ENCODE data around the gene TBX19. TPM values are rescaled to one million over a fixed set of nuclear protein-coding genes. Genes with fewer than 3 reads are reported as not detected.

The TBX19 gene
- total and polyA plus RNA-seq, 9 donors, result 0.80 to 1.9 (median 1.5) TPM

- Histone ChIP-seq H3K4me1 (ENCODE audit: control insufficient read depth, insufficient read depth, low read length) (no peaks in the 10 kb centered on the region), H3K36me3 (ENCODE audit: control insufficient read depth, insufficient read depth, low read length) (no peaks in the 10 kb centered on the region), H3K27ac (ENCODE audit: low read length) (no peak overlapping the region), H3K9me3 (replicated peaks; ENCODE audit: control insufficient read depth, low read depth, low read length) (peaks cover 6% of the 10 kb centered on the region), H3K4me3 (ENCODE audit: low read length) (no peak overlapping the region), H3K27me3 (ENCODE audit: control insufficient read depth, insufficient read depth, low read length) (no peaks in the 10 kb centered on the region)
- no CpG with 5 or more reads among the region's 1 CpG for WGBS (ENCODE audit: insufficient coverage)
- no peak for DNase-seq
Measured at GRCh38 chr1:168273575-168273974, 7.1 kb upstream of the TBX19 start.

DNA sequence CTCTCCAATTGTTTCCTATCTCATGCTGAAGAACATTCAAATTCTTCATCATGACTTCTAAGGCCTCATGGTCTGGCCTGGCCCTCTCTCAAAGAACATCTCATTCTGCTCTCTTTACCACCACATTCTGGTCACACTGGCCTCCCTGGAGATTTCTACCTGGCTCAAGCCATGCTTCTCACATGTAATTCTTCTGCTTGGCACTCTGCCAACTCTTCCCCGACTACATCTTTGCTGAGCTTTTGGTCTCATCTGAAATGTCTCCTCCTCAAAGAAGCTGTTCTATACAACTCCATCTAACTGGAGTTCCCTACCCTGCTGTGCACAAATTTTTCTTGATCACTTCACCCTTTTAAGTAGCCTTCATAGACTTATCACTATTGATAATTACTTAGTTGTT is 1.4 kb upstream of the TBX19 start:
- WGBS (ENCODE audit: insufficient coverage), result 29% methylated on average over 1 of the region's 1 CpG
- Histone ChIP-seq H3K4me1 (ENCODE audit: control insufficient read depth, insufficient read depth, low read length) (no peaks in the 10 kb centered on the region), H3K27ac (ENCODE audit: low read length) (no peak overlapping the region), H3K9me3 (replicated peaks; ENCODE audit: control insufficient read depth, low read depth, low read length) (peaks cover 6% of the 10 kb centered on the region), H3K4me3 (ENCODE audit: low read length) (no peak overlapping the region), H3K36me3 (ENCODE audit: control insufficient read depth, insufficient read depth, low read length) (no peaks in the 10 kb centered on the region), H3K27me3 (ENCODE audit: control insufficient read depth, insufficient read depth, low read length) (no peaks in the 10 kb centered on the region)
- no peak for DNase-seq

GRCh38 chr1:168281603-168282325 is 1.1 kb downstream of the TBX19 start:
- no peaks in the 10 kb centered on the region for H3K36me3 ChIP-seq (ENCODE audit: control insufficient read depth, insufficient read depth, low read length)
- no peaks in the 10 kb centered on the region for H3K27me3 ChIP-seq (ENCODE audit: control insufficient read depth, insufficient read depth, low read length)
- no peaks in the 10 kb centered on the region for H3K4me1 ChIP-seq (ENCODE audit: control insufficient read depth, insufficient read depth, low read length)
- H3K4me3 ChIP-seq (ENCODE audit: low read length), result no peak overlapping the region
- H3K27ac ChIP-seq (ENCODE audit: low read length), result no peak overlapping the region
- H3K9me3 ChIP-seq (replicated peaks; ENCODE audit: control insufficient read depth, low read depth, low read length), result peaks cover 5% of the 10 kb centered on the region
- WGBS (ENCODE audit: insufficient coverage), result 78% methylated on average over 3 of the region's 11 CpGs
- no peak for DNase-seq

DNA sequence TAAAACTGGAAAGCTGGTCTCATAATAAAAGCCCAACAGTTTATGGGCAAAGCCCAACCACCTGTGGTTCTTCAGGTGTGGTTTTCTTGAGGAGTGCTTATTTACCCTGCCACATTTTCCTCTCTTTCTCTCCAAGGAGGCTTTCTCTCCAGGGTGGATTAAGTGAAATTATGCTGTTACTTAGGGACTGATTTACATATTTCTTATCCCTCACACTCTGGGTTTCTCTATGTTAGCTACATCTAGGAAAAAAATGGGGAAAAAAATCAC is 4.8 kb downstream of the TBX19 start:
- Histone ChIP-seq H3K27ac (ENCODE audit: low read length) (no peak overlapping the region), H3K27me3 (ENCODE audit: control insufficient read depth, insufficient read depth, low read length) (no peaks in the 10 kb centered on the region), H3K9me3 (replicated peaks; ENCODE audit: control insufficient read depth, low read depth, low read length) (no peaks in the 10 kb centered on the region), H3K36me3 (ENCODE audit: control insufficient read depth, insufficient read depth, low read length) (no peaks in the 10 kb centered on the region), H3K4me3 (ENCODE audit: low read length) (no peak overlapping the region), H3K4me1 (ENCODE audit: control insufficient read depth, insufficient read depth, low read length) (no peaks in the 10 kb centered on the region)
- no peak for DNase-seq

GRCh38 chr1:168285971-168286927 is 5.6 kb downstream of the TBX19 start:
- no peaks in the 10 kb centered on the region for H3K27me3 ChIP-seq (ENCODE audit: control insufficient read depth, insufficient read depth, low read length)
- no CpG with 5 or more reads among the region's 4 CpGs for WGBS (ENCODE audit: insufficient coverage)

GRCh38 chr1:168287237-168287664 is 6.6 kb downstream of the TBX19 start:
- Histone ChIP-seq H3K4me3 (ENCODE audit: low read length) (no peak overlapping the region), H3K27me3 (ENCODE audit: control insufficient read depth, insufficient read depth, low read length) (no peaks in the 10 kb centered on the region), H3K36me3 (ENCODE audit: control insufficient read depth, insufficient read depth, low read length) (no peaks in the 10 kb centered on the region), H3K4me1 (ENCODE audit: control insufficient read depth, insufficient read depth, low read length) (no peaks in the 10 kb centered on the region), H3K27ac (ENCODE audit: low read length) (no peak overlapping the region), H3K9me3 (replicated peaks; ENCODE audit: control insufficient read depth, low read depth, low read length) (no peaks in the 10 kb centered on the region)
- no CpG with 5 or more reads among the region's 1 CpG for WGBS (ENCODE audit: insufficient coverage)
- DNase-seq, result no peak

More at GRCh38 chr1:168285971-168286927, 5.6 kb downstream of the TBX19 start:
- no peak overlapping the region for H3K27ac ChIP-seq (ENCODE audit: low read length)
- DNase-seq, result no peak
- H3K36me3 ChIP-seq (ENCODE audit: control insufficient read depth, insufficient read depth, low read length), result no peaks in the 10 kb centered on the region
- H3K9me3 ChIP-seq (replicated peaks; ENCODE audit: control insufficient read depth, low read depth, low read length), result no peaks in the 10 kb centered on the region
- no peak overlapping the region for H3K4me3 ChIP-seq (ENCODE audit: low read length)
- no peaks in the 10 kb centered on the region for H3K4me1 ChIP-seq (ENCODE audit: control insufficient read depth, insufficient read depth, low read length)

- Histone ChIP-seq H3K36me3 (ENCODE audit: control insufficient read depth, insufficient read depth, low read length) (no peaks in the 10 kb centered on the region), H3K4me1 (ENCODE audit: control insufficient read depth, insufficient read depth, low read length) (no peaks in the 10 kb centered on the region), H3K27ac (ENCODE audit: low read length) (no peak overlapping the region), H3K27me3 (ENCODE audit: control insufficient read depth, insufficient read depth, low read length) (no peaks in the 10 kb centered on the region), H3K4me3 (ENCODE audit: low read length) (no peak overlapping the region), H3K9me3 (replicated peaks; ENCODE audit: control insufficient read depth, low read depth, low read length) (no peaks in the 10 kb centered on the region)
- WGBS (ENCODE audit: insufficient coverage), result 83% methylated on average over 1 of the region's 3 CpGs
- no peak for DNase-seq
Measured at GRCh38 chr1:168288311-168289052, 7.8 kb downstream of the TBX19 start.

DNA sequence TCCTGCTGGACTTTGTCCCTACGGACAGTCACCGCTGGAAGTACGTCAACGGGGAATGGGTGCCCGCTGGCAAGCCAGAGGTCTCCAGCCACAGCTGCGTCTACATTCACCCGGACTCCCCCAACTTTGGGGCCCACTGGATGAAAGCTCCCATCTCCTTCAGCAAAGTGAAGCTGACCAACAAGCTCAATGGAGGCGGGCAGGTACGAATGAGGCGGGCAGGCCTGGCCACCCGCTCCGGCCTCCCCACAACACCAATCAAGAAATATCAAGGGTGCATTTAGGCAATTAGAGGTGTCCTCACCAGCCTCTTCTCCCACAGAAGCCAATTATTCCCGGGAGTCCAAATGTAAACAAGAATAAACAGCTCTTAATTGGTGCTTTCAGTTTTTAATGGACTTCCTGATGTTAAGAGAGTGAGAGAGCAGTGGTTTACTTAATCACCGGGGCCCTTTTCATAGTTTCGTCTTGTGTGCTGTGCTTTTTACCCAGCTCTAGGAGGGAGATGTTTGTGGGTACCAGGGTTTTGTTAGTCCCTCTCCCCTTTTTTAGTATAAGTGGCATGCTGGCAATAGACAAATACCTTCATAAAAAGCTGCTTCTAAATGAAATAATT is 10.7 kb downstream of the TBX19 start:
- no peaks in the 10 kb centered on the region for H3K27me3 ChIP-seq (ENCODE audit: control insufficient read depth, insufficient read depth, low read length)
- WGBS (ENCODE audit: insufficient coverage), result 92% methylated on average over 9 of the region's 15 CpGs
- no peak overlapping the region for H3K4me3 ChIP-seq (ENCODE audit: low read length)
- H3K9me3 ChIP-seq (replicated peaks; ENCODE audit: control insufficient read depth, low read depth, low read length), result no peaks in the 10 kb centered on the region
- no peak overlapping the region for H3K27ac ChIP-seq (ENCODE audit: low read length)
- no peaks in the 10 kb centered on the region for H3K4me1 ChIP-seq (ENCODE audit: control insufficient read depth, insufficient read depth, low read length)
- H3K36me3 ChIP-seq (ENCODE audit: control insufficient read depth, insufficient read depth, low read length), result no peaks in the 10 kb centered on the region
- DNase-seq, result no peak

DNA sequence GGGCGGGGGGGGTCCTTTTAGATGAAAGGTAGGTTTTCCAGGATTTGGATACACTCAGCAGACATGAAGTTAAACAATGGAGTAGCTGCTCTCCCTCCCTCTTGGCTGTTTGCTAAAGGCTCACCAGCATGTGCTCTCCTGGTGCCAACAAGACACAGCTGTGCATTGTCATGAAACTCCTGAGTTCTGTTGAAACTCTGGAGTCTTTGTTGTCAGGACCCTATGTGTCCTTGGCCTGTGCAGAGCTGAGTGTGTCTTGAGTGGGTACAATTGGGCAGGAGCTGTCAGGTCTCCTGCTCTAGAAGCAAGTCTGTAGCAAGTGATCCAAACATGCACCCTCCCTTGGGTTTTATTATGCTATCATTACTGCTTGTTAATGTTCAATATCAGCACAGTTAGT is 12.7 kb downstream of the TBX19 start:
- no peak for DNase-seq
- H3K27me3 ChIP-seq (ENCODE audit: control insufficient read depth, insufficient read depth, low read length), result no peaks in the 10 kb centered on the region
- WGBS (ENCODE audit: insufficient coverage), result no CpG with 5 or more reads among the region's 1 CpG
- H3K27ac ChIP-seq (ENCODE audit: low read length), result no peak overlapping the region
- H3K36me3 ChIP-seq (ENCODE audit: control insufficient read depth, insufficient read depth, low read length), result no peaks in the 10 kb centered on the region
- no peaks in the 10 kb centered on the region for H3K4me1 ChIP-seq (ENCODE audit: control insufficient read depth, insufficient read depth, low read length)
- no peak overlapping the region for H3K4me3 ChIP-seq (ENCODE audit: low read length)
- no peaks in the 10 kb centered on the region for H3K9me3 ChIP-seq (replicated peaks; ENCODE audit: control insufficient read depth, low read depth, low read length)

Measured in muscle of leg (tissue), 11 donors.